HEK293T (cell line): ENCODE measurements around the gene TMEM229B.

Source experiments
- ARNT ChIP-seq: fragments of 450-650 bp; IDR thresholded peaks from 2 replicates; pipeline ENCODE4 v1.6.1; 2017; ENCODE audit warnings: mild to moderate bottlenecking
- BHLHE40 ChIP-seq: fragments of 450-650 bp; IDR thresholded peaks from 2 replicates; pipeline ENCODE4 v1.6.1; 2016; ENCODE audit warnings: mild to moderate bottlenecking, moderate library complexity, borderline replicate concordance
- FOXA1 ChIP-seq: fragments of 450-650 bp; IDR thresholded peaks from 2 replicates; pipeline ENCODE4 v1.6.1; 2016; ENCODE audit warnings: mild to moderate bottlenecking
- FOXK2 ChIP-seq: fragments of 450-650 bp; IDR thresholded peaks from 2 replicates; pipeline ENCODE4 v1.6.1; 2016; ENCODE audit warnings: mild to moderate bottlenecking
- FOXM1 ChIP-seq: fragments of 450-650 bp; IDR thresholded peaks from 2 replicates; pipeline ENCODE4 v1.6.1; 2017; ENCODE audit warnings: mild to moderate bottlenecking, borderline replicate concordance
- HDGF ChIP-seq: fragments of 450-650 bp; IDR thresholded peaks from 2 replicates; pipeline ENCODE4 v1.6.1; 2017; ENCODE audit warnings: antibody characterized with exemption, borderline replicate concordance
- NFRKB ChIP-seq: fragments of 450-650 bp; IDR thresholded peaks from 2 replicates; pipeline ENCODE4 v1.6.1; 2016; ENCODE audit warnings: mild to moderate bottlenecking, moderate library complexity
- SP1 ChIP-seq: fragments of 450-650 bp; IDR thresholded peaks from 2 replicates; pipeline ENCODE4 v1.6.1; 2017
- SUZ12 ChIP-seq: fragments of 450-650 bp; IDR thresholded peaks from 2 replicates; pipeline ENCODE4 v1.6.1; 2016; ENCODE audit warnings: mild to moderate bottlenecking
- TARDBP ChIP-seq: fragments of 450-650 bp; IDR thresholded peaks from 2 replicates; pipeline ENCODE4 v1.6.1; 2016
- ZNF384 ChIP-seq: fragments of 450-650 bp; IDR thresholded peaks from 2 replicates; pipeline ENCODE4 v1.6.1; 2016

DNA sequence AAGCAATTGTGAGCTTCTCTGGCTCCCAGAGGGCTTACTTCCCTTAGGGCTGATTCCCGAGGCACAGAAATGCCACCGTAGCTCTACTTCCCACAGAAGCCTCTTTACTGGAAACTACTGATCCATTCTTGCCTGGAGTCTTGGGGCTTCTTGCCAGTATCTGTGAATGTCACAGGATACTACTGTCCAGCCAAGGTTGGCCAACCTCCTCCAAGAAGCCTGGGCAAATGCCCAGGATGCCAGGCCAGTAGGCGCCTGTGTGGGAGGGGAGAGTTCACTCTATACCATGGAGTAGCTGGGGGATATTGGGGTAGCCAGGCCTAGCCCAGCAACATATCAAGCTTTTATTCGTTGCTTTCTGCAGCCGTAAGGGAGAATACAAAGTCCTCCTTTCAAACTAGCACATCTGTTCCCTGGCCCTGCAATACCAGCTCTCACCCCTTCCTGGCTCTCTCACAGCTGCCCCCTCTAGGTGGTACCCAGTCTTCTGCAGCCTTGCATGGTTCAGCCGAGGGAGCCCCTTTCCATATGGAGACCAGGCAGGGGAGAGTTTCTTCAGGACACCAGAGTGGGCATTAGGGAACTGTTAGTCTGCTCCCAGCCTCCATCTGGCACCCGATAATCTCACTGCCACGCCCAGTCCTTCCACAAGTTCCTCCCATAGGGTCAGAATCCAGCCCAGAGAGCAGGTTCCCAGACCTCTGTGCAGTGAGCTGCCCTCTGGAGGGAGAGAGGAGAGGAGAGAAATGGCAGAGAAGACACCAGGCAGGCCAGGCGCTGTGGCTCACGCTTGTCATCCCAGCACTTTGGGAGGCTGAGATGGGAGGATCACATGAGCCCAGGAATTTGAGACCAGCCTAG lies 52.3 kb downstream of the TMEM229B start:
- TF ChIP-seq FOXA1 (no peak), FOXK2 (no peak), ZNF384 (no peak), SP1 (no peak), BHLHE40 (no peak), SUZ12 (no peak), TARDBP (no peak), FOXM1 (no peak), HDGF (no peak), NFRKB (no peak), ARNT (no peak)
